ENCODE measurements around the gene AP2S1.

AP2S1 gene

GRCh38 chr19:46868025-46868802, 17.6 kb upstream of the AP2S1 start:
- H3K36me3 ChIP-seq (ENCODE audit: insufficient read depth) = peaks cover 4% of the 10 kb centered on the region; the same call in 1 of the 2 replicates
- H2AFZ ChIP-seq (ENCODE audit: low read depth) = no peak overlapping the region
- H3K79me2 ChIP-seq (ENCODE audit: insufficient read depth, low read depth) = peaks cover 98% of the 10 kb centered on the region
- H3K9ac ChIP-seq = no peak overlapping the region
- no peak for TF ChIP-seq CTCF (conservative IDR thresholded peaks at IDR 0.05; ENCODE audit: low read depth, low read length)
- peaks cover 7% of the 10 kb centered on the region; the same call in 1 of the 2 replicates for H4K20me1 ChIP-seq (ENCODE audit: insufficient read depth)
- H3K27ac ChIP-seq = no peak overlapping the region
- no peaks in the 10 kb centered on the region for H3K27me3 ChIP-seq (ENCODE audit: insufficient read depth, low read depth)
- H3K4me2 ChIP-seq = no peak overlapping the region
- H3K4me1 ChIP-seq (ENCODE audit: low read depth, poor library complexity, severe bottlenecking) = peaks cover 45% of the 10 kb centered on the region
- no peak overlapping the region for H3K4me3 ChIP-seq (IDR thresholded peaks at IDR 0.05; ENCODE audit: insufficient read depth, low read depth, low read length)

GRCh38 chr19:46867170-46867569, 16.5 kb upstream of the AP2S1 start:
- Histone ChIP-seq H3K27ac (no peak overlapping the region), H3K9ac (no peak overlapping the region), H2AFZ (ENCODE audit: low read depth) (no peak overlapping the region), H3K4me3 (IDR thresholded peaks at IDR 0.05; ENCODE audit: insufficient read depth, low read depth, low read length) (no peak overlapping the region), H3K4me2 (no peak overlapping the region), H3K79me2 (ENCODE audit: insufficient read depth, low read depth) (peaks cover 100% of the 10 kb centered on the region), H4K20me1 (ENCODE audit: insufficient read depth) (peaks cover 7% of the 10 kb centered on the region; the same call in 1 of the 2 replicates), H3K27me3 (ENCODE audit: insufficient read depth, low read depth) (no peaks in the 10 kb centered on the region), H3K4me1 (ENCODE audit: low read depth, poor library complexity, severe bottlenecking) (peaks cover 54% of the 10 kb centered on the region), H3K36me3 (ENCODE audit: insufficient read depth) (peaks cover 4% of the 10 kb centered on the region; the same call in 1 of the 2 replicates)
- TF ChIP-seq CTCF (conservative IDR thresholded peaks at IDR 0.05; ENCODE audit: low read depth, low read length) = no peak

- Histone ChIP-seq H3K4me1 (ENCODE audit: low read depth, poor library complexity, severe bottlenecking) (peaks cover 54% of the 10 kb centered on the region), H4K20me1 (ENCODE audit: insufficient read depth) (peaks cover 7% of the 10 kb centered on the region; the same call in 1 of the 2 replicates)
These were observed 15.9 kb upstream of the AP2S1 start for GRCh38 chr19:46866407-46867136.

More at GRCh38 chr19:46866407-46867136, 15.9 kb upstream of the AP2S1 start:
- H3K36me3 ChIP-seq (ENCODE audit: insufficient read depth) = peaks cover 4% of the 10 kb centered on the region; the same call in 1 of the 2 replicates
- TF ChIP-seq CTCF (conservative IDR thresholded peaks at IDR 0.05; ENCODE audit: low read depth, low read length) = no peak
- H3K9ac ChIP-seq = no peak overlapping the region
- peaks cover 100% of the 10 kb centered on the region for H3K79me2 ChIP-seq (ENCODE audit: insufficient read depth, low read depth)
- H3K4me3 ChIP-seq (IDR thresholded peaks at IDR 0.05; ENCODE audit: insufficient read depth, low read depth, low read length) = no peak overlapping the region
- H3K4me2 ChIP-seq = no peak overlapping the region; the same call in 1 of the 2 replicates
- no peak overlapping the region for H3K27ac ChIP-seq
- no peaks in the 10 kb centered on the region for H3K27me3 ChIP-seq (ENCODE audit: insufficient read depth, low read depth)
- H2AFZ ChIP-seq (ENCODE audit: low read depth) = no peak overlapping the region
